Stimulated activated CD4-positive, alpha-beta T cell treated with anti-CD3 and anti-CD28 coated beads, Interleukin-4, amount 100 ng/mL, for 48 hours (primary cell): ENCODE data around the gene SUFU.
"Not testable (repeated sequence)": the region's sequence is repeated elsewhere in the genome, so short reads cannot be mapped to it uniquely, and the experiment has no call there.

Experiments
- DNase-seq, 2 donors: peaks; one replicate each; pipeline ENCODE4 v3.0.0-alpha.2; 2020; ENCODE audit warnings: low read depth in 2 of 2

The SUFU gene

DNA sequence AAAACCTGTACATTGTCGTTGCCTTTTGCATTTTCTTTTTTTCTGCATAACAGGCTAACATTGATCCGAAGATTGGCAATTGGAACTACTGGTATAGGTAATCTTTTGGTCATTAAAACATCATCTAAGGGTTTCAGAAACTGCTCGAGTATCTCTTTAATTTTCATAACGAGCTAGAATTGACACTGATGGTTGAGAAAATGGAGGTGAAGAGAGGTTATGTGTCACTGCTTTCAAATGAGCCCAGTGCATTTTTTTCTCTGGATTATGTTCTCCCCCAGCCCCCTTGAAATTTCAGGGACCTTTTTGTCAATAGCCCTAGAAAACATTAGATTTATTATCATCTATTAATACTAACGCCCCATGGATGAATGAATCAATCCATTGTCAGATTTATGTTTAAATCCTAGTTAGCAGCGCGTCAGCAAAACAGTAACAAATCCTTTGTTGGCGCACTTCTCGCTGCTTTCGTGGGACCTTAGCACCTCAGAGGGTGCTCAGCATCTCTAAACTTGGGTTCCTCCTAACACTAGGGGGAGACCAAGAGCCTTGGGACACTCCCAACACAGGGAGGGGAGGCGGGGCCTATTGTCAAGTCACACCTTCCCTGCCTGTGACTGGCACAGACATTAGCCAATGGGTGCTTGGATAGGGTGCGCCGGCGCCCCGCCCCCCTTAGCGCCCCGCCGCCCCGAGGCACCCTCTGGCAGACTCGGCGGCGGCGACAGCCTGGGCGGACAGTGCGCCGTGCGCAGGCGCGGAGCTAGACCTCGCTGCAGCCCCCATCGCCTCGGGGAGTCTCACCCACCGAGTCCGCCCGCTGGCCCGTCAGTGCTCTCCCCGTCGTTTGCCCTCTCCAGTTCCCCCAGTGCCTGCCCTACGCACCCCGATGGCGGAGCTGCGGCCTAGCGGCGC is at the start of gene SUFU:
SUFU (plus strand) TSS at position 709 of the 915 bp plus-strand sequence; CDS start at position 890, 181 bp downstream.
- peak; percentile 98 for DNase-seq

DNA sequence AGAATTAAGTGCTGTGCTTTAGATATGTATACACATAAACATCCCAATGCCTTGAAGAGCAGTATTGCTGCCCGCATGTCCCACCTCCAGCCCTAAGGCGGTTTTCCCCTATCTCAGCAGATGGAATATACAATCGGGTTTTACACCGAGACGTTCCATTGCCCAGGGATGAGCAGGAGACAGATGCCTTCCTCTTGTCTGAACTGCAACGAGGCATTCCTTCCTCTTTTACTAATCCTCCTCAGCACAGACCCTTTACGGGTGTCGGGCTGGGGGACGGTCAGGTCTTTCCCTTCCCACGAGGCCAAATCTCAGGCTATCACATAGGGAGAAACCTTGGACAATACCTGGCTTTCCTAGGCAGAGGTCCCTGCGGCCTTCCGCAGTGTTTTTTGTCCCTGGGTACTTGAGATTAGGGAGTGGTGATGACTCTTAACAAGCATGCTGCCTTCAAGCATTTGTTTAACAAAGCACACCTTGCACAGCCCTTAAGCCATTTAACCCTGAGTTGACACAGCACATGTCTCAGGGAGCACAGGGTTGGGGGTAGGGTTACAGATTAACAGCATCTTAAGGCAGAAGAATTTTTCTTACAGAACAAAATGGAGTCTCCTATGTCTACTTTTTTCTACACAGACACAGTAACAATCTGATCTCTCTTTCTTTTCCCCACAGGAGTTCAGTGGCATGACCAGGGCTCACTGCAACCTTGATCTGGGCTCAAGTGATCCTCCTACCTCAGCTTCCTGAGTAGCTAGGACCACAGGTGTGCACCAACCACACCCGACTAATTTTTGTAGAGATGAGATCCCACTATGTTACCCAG is 48.9 kb upstream of the SUFU start:
- not testable (repeated sequence) for DNase-seq

DNA sequence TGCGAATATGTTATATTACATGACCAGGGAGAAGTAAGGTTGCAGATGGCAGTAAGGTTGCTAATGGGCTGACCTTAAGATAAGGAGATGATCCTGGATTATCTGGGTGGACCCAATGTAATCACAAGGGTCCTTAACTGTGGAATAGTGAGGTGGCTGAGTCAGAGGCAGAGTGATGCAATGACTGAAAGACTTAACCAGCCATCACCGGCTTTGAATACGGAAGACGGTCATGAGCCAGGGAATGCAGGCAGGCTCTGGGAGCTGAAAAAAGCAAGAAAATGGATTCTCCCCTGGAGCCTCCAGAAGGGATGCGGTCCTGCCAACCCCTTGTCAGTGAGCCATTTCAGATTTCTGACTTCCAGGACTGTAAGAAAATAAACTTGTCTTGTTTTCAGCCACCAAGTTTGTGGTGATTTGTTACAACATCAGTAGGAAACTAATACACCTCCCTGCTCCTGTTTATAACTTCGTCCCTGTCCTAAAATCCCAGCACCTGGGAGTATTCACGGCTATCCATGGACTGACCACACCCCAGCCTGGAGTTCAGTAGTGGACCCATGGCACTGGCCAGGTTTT is 47.8 kb upstream of the SUFU start:
- DNase-seq, result no peak

DNA sequence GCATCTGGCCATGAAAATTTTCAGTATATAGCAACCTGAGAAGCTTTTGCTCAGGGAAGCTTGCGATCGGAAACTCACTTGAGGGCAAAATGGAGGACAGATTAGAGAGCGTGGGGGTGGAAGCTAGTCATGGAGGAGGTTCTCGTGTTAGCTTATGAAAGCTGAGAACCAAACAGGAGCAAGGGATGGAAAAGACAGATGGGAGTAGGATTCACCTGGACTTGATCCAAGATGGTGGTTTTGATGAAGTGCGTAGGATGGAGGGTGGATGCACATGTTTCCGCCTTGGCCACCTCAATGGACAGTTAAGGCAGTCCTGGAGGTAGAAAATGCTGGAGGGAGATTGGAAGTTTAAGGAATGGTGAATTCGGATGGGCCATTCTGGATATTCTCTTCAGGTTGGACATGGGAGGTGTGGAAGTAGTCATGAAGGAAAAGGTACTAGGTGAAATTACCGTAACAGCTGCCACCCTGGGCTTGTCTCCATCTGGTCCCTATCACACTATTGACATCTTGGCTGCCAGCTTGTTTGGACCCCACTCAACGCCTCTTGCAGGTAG is 46.1 kb upstream of the SUFU start:
- no peak for DNase-seq

DNA sequence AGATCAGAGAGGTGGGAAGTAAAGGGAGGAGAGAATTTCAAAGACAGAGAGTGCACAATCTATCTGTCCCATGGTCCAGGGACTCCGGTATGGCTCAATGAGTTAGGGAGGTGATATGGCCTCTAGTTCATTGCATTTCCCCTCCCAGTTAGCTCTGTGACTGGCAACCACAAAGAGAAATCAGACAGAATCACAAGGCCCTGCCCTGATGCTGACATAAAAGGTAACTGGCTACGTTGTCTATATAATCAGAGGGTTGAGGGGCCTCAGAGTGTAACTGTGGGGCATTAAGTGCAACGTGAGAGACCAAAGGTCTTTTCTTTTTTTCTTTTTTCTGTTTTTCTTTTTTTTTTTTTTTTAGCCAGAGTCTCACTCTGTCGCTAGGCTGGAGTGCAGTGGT is 45.1 kb upstream of the SUFU start:
- no peak for DNase-seq

DNA sequence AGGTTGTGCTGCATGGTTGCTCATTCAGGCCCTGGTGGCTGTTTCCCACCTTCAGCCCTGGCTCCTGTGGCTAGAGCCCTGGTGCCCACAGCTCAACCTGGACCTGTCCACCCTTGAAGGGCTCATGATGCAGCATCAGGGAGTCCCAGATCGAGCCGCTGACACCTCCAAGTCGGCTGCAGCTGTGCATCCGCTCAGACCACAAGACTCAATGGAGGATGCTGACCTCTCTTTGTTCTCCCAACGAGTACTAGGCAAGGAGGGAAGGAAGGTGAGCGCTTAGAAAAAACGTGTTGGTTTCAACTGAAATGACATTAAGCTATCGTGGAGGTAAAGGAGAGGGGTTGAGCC is 43.0 kb upstream of the SUFU start:
- no peak for DNase-seq

DNA sequence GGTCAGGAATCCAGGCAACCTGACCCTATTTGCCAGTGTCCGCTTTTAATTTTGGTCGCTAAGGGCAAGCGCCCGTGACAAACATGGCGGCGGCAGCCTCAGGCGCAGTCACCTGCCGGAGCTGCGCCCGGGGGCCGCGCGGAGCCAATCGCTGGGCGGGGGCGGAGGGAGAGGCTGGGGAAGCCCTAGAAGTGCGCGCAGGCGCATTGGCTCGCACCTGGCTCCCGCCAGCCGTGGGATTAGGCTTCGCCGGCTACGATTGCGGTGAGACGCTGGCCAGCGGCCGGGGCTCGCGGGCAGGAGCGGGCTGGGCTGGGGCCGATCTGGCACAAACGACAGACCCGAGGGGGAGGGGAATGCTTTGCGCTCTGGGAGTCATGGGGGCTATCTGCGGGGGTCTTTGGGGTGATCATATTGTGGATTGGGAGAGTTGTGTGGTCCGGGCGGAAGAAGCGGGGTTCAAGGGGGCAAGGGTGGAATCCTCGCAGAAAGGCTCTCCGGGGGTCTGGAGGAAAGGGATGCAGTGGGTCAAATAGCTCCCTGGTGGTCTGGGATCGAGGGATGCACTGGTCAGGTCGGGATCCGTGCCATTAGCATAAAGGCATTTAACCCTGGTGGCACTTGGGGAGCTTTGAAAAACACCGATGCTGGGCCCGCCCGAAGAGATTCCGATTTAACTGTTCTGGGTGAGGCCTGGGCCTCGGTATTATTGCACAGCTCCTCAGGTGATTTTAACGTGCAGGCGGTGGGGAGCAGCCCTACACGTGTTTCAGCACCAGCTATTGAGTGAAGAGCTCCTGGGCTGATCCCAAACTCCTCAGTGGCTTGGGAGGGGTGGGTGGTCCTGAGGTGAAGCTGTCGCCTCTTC is 42.4 kb upstream of the SUFU start:
- DNase-seq, result peak; percentile 94 to 95

DNA sequence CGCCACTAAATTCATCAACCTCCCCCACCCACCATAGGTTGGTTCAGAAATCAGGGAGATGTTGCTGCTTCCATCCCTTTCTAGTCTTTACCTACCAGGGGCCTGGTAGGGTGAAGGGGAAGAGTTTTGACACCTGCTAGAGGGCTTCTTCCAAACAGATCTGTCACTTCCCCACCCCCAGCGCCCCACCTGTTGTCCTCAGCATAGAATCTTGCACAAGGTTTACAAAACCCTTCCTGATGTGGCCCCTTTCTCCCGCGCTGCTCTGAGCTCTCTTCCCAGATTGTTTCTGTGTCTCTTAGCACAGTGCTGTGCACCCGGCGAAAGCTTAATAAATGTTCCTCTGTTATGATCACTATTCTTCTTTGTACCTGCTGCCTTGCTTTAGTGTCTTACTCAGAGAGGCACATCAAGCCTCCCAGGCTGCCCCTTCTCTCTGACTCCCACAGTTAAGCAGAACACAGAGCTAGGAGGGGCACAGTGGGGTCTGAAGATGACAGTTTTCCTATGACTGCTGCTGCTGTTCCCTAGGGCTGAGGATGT is 41.2 kb upstream of the SUFU start:
- DNase-seq, result no peak

DNA sequence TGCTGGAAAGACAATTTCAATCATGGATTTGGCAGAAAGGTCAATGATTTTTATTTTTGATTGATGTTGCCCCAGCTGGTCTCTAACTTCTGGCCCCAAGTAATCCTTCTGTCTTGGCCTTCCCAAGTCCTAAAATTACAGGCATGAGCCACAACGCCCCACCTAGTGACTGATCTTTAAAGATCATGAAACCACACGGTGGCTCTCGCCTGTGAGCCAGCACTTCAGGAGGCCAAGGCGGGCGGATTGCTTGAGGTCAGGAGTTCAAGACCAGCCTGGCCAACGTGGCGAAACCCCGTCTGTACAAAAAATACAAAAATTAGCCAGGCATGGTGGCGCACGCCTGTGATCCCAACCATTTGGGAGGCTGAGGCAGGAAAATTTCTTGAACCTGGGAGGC is 39.8 kb upstream of the SUFU start:
- no peak for DNase-seq

DNA sequence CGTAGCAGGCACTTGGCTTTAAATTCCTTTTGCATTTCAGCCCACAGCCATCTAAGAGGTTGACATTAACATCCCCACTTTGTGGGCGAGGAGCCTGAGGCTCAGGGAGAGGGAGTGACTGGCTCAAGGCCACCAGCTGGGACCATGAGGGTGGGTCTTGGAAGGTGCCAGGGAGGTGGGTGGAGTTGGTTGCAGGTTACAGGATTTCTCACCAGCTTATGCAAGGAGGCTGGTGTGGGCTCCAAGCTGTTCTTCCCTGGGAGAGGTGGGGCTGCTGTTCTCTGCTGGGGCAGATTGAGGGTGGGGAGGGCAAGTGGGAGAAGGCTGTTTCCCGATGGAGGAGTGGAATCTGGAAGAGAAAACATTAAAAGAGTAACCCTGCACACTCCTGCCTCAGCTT is 38.3 kb upstream of the SUFU start:
- no peak for DNase-seq

DNA sequence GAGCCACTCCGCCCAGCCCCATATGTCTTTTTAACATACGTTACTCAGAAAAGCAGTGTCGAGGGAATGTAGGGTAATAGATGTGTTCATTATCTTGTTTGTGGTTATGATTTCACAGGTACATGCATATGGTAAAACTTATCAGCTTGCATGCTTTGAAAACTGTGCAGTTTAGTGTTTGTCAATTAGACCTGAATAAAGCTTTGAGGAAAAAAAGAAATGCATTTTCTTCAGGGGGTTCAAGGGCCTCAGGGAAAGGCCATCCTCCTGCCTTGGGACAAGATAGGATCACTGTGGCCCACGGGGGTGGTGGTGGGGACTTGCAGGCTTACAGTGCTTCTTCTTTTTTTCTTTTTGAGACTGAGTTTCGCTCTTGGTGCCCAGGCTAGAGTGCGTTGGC is 36.5 kb upstream of the SUFU start:
- no peak for DNase-seq

DNA sequence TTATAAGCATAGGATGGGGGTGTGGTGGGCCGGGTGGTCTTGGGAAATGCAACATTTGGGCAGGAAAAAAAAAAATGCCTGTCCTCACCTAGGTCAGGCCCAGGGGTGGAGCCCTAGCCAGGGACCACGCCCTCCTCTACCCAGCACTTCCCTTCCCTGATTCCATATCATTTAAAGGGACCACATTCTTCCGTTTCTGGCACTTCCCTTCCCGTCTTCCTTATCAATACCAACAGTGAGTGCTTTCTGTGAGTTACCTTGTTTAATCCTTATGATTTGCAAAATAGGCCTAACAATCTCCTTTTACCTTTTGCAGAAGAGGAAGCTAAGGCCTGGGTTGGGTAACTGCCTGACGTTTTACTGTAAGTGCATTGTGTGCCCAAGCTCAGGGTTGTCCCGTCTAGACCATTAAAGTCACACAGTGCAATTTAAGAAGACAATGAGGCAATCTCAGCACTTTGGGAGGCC is 35.8 kb upstream of the SUFU start:
- DNase-seq, result no peak

DNA sequence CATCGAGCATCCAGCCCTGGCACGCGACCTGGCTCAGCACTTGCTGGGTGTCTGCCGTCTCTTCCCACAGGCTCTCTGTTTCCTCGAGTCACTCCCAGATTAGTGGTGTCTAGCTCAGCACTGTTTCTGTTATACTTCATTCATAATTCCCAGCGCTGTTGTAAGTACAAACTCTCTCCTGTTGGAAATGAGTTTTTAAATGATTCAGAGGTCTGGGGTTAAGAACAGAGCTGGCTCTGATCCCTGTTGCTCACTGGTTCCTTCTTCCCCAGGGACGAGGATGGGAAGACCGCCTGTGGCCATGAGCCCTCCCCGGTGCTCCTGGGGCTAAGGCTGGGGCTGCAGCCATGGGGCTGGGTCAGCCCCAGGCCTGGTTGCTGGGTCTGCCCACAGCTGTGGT is 35.1 kb upstream of the SUFU start:
- DNase-seq, result no peak

DNA sequence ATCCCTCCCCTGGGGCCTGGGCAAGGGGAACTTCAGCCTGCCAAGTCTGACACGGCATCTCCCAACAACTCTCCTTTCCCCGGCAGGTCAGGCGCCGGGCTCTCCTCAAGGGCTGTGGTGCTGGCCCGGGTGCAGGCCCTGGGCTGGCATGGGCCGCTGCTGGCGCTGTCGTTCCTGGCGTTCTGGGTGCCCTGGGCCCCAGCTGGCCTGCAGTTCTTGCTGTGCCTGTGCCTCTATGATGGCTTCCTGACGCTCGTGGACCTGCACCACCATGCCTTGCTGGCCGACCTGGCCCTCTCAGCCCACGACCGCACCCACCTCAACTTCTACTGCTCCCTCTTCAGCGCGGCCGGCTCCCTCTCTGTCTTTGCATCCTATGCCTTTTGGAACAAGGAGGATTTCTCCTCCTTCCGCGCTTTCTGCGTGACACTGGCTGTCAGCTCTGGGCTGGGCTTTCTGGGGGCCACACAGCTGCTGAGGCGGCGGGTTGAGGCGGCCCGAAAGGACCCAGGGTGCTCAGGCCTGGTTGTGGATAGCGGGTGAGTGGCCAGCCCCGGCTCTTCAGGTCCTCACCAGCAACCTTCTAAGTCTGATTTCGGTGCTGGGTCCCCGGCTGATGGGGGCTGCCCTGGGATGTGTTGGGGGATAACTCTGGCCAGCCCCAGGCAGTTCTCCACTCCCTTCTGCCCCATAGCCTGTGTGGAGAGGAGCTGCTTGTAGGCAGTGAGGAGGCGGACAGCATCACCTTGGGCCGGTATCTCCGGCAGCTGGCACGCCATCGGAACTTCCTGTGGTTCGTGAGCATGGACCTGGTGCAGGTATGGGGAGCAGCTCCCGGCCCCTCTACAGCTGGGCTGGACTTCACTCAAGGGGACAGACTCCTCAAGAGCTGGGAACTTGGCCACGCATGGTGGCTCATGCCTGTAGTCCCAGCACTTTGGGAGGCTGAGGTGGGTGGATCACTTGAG is 32.9 kb upstream of the SUFU start:
- no peak for DNase-seq

DNA sequence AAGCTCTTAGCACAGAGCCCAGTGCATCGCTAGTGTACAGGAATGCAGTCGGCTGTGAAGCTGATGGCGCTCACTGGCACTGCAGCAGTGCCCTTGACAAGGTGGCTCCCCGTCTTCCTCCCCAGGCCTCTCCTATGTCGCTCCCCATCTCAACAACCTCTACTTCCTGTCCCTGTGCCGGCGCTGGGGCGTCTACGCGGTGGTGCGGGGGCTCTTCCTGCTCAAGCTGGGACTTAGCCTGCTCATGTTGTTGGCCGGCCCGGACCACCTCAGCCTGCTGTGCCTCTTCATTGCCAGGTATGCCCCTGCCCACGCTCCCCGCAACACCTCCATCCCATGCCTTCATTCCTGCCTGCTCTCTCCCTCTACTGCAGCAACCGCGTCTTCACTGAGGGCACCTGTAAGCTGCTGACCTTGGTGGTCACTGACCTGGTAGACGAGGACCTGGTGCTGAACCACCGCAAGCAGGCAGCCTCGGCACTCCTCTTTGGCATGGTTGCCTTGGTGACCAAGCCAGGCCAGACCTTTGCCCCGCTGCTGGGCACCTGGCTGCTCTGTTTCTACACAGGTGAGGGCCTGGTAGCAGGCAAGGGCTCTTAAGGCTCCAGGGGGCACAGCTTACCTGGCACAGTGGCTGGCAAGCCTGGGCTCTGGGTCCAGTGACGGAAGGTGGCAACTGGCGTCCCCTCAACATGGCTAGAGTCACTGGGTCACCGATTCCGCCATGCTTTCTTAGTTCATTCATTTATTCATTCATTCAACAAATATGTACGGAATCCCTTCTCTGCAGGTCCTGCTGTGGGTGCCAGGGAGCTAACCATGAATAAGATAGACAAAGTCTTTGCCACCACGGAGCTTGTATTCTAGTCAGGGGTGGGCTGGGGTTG is 30.1 kb upstream of the SUFU start:
- DNase-seq, result no peak

DNA sequence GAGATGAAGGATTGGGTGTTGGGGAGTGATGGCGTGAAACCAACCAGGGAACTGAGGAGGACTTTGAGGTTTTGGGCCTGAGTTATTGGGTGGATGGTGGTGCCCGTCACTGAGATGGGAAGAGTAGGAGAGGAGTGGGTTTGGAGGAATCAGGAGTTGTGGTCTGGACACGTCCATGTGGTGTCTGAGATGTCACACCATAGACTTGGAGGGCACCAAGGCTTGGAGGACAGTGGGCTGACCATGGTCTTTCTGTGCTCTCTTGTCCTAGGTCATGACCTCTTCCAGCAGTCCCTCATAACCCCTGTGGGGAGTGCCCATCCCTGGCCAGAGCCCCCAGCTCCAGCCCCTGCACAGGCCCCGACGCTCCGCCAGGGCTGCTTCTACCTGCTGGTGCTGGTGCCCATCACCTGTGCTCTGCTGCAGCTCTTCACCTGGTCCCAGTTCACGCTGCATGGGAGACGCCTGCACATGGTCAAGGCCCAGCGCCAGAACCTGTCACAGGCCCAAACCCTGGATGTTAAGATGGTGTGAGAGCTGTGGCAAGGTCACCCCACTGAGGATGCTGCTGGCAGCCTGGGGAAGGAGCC is 28.2 kb upstream of the SUFU start:
- no peak for DNase-seq

DNA sequence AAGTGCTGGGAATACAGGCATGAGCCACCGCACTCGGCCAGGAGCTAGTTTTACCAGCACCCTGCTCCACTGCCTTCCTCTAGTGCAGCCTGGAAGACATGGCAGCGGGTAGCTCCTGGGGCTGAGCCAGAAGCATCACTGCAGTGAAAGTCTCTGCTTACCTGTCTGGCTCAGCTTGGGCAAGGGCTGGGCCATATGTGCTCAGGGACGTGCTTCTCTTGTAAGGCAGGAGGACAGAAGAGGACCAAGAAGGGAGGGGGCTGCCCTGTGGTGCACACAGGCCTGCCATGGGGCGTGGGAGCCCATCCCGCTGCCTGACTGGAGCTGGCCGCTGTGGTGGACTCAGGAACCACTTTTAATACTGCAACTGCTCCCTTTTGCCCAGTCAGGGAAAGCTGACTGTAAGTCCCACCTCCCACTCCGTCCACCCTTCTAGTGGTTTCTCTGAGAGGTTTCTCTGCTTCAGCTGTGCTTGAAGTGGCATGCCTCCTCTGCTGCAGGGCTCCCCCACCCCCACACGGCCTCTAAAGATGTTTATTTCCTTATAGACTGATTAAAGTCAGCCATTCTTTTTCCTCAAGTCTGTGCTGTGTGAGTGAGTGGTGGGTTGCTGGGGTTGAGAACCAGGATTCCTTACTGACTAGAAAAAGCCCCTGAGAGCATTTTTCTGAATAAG is 27.2 kb upstream of the SUFU start:
- no peak for DNase-seq

DNA sequence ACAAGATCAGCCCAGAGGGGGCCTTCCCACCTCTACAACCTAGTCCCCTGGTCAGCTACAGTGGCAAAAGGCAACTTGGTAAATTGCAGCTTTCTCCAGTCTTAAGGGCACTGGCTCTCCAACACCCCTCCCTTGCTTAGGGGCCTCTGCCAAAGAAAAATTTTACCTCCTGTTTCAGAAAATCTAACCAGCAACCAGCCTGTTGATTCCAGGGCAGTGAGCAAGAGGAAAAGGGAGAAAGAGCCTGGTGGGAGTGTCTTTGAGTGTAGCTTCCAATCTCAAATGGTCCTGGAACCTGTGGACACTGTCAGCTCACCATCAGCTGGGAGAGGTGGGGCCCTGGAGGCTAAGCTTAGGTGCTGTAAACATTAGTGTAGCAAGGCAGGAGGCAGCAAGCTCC is 24.1 kb upstream of the SUFU start:
- no peak for DNase-seq
